AG10803 (cell line): ENCODE results near the gene GGT5.

ENCODE experiments used
- DNase-seq: peaks from one replicate; pipeline ENCODE4 v3.0.0; 2010; ENCODE audit warnings: low read depth
- H3K4me3 ChIP-seq: 2 replicates; pipeline ENCODE4 v1.5.1; 2011; ENCODE audit warnings: mild to moderate bottlenecking, low read length, control low read depth
- TF ChIP-seq, protein P1 (sequence below): conservative IDR thresholded peaks from 2 replicates; pipeline ENCODE4 v1.5.1; 2011; ENCODE audit warnings: mild to moderate bottlenecking, low read length, control low read depth, inconsistent platforms

Gene GGT5

DNA sequence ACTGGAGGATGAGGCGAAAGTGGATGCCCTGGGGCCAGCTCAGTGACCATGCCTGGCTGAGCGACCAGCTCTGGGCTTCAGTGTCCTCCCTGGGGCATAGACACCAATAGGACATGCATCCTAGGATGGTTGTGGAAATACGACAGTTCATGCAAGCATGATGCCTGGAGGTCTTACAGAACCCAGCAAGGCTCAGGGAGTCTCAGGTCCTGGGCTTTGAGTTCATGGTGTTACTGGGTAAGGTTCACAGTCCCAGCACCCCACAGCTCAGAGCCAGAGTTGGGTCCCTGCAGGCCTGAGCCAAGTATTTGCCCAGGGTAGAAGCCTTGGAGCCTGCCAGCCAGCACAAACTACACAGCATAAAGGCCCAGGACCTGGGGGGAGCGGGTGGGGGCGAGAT, 67.8 kb downstream of the GGT5 start:
- no peak overlapping the region for H3K4me3 ChIP-seq
- TF ChIP-seq, protein P1, sequence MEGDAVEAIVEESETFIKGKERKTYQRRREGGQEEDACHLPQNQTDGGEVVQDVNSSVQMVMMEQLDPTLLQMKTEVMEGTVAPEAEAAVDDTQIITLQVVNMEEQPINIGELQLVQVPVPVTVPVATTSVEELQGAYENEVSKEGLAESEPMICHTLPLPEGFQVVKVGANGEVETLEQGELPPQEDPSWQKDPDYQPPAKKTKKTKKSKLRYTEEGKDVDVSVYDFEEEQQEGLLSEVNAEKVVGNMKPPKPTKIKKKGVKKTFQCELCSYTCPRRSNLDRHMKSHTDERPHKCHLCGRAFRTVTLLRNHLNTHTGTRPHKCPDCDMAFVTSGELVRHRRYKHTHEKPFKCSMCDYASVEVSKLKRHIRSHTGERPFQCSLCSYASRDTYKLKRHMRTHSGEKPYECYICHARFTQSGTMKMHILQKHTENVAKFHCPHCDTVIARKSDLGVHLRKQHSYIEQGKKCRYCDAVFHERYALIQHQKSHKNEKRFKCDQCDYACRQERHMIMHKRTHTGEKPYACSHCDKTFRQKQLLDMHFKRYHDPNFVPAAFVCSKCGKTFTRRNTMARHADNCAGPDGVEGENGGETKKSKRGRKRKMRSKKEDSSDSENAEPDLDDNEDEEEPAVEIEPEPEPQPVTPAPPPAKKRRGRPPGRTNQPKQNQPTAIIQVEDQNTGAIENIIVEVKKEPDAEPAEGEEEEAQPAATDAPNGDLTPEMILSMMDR: no peak
- no peak for DNase-seq

DNA sequence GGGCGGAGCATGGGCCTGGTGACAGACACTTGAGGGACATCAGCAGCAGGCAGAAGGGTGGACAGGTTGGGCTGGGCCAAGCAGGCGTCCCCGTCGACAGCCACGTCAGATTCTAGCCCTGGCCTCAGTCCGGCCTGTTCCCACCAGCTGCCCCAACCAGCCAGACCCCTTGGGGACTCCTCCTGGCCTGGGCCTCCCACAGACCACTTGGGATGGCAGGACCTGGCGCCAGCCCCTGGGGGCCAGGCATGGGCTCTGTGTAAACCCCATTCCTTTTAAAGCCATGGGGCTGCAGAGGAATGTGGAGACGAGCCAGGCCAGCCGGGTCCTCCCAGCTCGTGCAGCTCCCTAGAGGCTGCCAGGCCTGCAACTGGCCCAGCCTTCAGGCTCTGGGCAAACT, 68.3 kb downstream of the GGT5 start:
- TF ChIP-seq, protein P1: no peak
- no peak overlapping the region for H3K4me3 ChIP-seq
- no peak for DNase-seq

DNA sequence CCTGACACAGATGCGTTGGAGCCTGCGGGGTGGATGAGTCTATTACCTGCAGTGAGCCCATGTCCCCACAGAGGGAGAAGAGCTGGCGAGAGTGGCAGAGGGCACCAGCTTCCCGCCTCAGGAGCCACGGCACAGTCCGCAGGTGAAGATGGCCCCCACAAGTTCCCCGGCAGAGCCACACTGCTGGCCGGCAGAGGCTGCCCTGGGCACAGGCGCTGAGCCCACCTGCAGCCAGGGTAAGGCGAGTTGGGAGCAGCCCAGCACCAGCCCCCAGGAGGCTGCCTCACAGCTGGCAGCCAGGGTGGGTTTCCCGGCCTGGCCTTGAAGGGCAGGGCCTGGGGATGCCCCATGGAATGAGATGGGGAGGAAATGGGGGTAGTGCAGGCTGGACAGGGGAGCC, 68.8 kb downstream of the GGT5 start:
- H3K4me3 ChIP-seq: no peak overlapping the region
- TF ChIP-seq, protein P1: no peak
- no peak for DNase-seq

DNA sequence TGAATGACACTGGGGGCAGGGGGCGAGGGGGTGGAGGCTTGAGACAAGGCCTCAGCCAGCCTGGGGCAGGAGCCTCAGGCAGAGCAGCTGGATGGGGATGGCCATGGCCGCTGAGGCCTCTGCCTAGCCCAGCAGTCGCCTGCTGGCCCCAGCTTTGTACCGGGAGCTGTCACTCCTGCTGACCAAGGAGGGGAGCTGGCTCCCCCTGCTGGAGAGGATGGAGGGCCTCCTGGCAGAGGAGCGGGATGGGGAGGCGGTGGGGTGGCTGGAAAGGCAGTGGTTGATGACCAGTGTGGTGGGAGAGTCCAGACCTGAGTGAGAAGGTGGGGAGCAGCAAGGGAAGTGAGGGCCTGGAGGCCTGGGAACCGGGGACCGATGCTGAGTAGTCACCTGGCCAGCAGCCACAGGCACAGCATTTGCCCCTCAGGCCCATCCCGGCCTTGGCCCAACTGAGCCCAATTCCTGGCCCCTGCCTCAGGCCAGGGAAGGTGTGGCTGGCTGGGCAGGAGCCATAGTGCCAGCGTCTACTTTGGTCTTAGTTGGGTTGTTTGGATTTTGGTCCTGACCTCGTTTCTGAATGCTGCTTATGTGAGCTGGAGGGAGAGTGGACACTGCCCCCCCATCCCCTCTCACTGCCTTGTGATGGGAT, 69.6 kb downstream of the GGT5 start:
- TF ChIP-seq, protein P1: peak; percentile 92
- peak; percentile 75 for DNase-seq
- no peak overlapping the region for H3K4me3 ChIP-seq

DNA sequence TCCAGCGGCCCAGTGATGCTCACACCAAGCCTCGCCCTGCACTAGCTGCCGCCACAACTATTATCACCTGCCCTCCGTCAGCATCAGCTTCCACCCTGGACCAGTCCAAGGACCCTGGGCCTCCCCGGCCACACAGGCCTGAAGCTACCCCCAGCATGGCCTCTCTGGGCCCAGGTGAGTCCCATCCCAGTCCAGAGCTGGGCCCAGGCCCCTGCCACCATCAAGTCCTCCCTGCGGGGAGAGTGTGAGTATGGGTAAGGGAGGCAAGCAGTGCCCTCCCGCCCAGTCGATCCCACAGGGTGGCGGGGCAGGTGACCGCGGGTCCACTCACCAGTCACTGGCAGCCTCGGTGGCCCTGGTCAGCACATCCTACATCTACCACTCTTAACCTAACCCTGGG, 73.1 kb downstream of the GGT5 start:
- no peak for DNase-seq
- TF ChIP-seq, protein P1: no peak
- no peak overlapping the region for H3K4me3 ChIP-seq

DNA sequence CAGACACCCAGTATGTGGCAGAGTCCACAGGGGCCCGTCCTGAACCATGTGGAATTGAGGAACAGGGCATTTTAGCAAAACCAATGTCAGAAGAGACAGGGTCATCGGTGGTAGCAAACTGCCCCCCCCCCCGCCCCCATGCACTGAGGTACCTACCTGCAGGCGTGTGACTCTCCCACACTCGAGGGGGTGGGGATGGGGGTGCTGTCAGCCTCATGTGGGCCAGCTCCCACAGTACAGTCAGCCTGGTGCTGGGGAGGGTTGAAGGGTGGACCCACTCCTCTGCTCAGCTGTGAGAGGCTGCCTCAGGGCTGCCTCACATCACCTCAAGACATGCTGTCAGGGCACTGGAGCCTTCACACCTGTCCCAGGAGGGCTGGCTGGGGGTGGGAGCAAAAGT, 74.2 kb downstream of the GGT5 start:
- TF ChIP-seq, protein P1: no peak
- H3K4me3 ChIP-seq: no peak overlapping the region
- DNase-seq: no peak

DNA sequence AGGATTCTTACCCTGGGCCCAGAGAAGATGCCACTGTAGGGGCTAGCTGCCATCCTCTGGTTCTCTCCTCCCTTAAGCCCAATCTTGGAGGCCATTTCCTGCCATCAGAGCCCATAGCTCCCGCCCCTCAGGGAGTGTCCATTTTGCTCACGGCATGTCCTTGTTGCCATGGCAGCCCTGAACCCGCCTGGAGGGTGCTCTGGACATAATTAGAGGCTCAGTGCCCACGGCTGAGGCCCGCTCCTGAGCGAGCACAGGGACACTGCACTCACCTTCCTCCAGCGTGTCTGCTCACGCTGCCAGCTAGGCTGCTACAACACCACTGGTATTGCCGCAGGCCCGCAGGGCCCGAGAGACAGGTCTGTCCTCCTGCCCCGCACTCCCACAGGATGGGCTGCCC, 74.7 kb downstream of the GGT5 start:
- H3K4me3 ChIP-seq: no peak overlapping the region
- TF ChIP-seq, protein P1: no peak
- no peak for DNase-seq
